Natural killer cell (primary cell): ENCODE data around the gene GATAD1. TPM values are rescaled to one million over a fixed set of nuclear protein-coding genes. Genes with fewer than 3 reads are reported as not detected.
A peak's percentile ranks its signal among the peaks of the same experiment; 100 is the strongest.

Source experiments
- ATAC-seq, 3 donors: fragments of 150-1000 bp in 2 of 3; fragments of 200-7000 bp in 1 of 3; cut with Tn5 transposase; 1 replicate in 1 of 3; 2 replicates in 2 of 3; pipeline ENCODE4 v1.10.0; 2021; ENCODE audit warnings: mild to moderate bottlenecking in 2 of 3, moderate library complexity in 2 of 3
- DNase-seq, 2 donors: peaks; one replicate each; pipeline versions ENCODE4 v3.0.0 to v3.0.0-alpha.2; 2013 to 2021; ENCODE audit warnings: mixed read lengths in 1 of 2
- H3K27ac ChIP-seq: one replicate; pipeline ENCODE4 v1.5.1; 2013; ENCODE audit warnings: mild to moderate bottlenecking, low read length
- H3K27me3 ChIP-seq: one replicate; pipeline ENCODE4 v1.6.1; 2013; ENCODE audit warnings: low read length; ENCODE audit not compliant: control insufficient read depth, insufficient read depth
- H3K36me3 ChIP-seq: one replicate; pipeline ENCODE4 v1.6.1; 2013; ENCODE audit warnings: low read length; ENCODE audit not compliant: control insufficient read depth, insufficient read depth
- H3K4me1 ChIP-seq: one replicate; pipeline ENCODE4 v1.6.1; 2013; ENCODE audit warnings: low read length; ENCODE audit not compliant: control insufficient read depth, insufficient read depth
- H3K4me3 ChIP-seq: one replicate; pipeline ENCODE4 v1.5.1; 2013; ENCODE audit warnings: low read length
- H3K9me3 ChIP-seq: one replicate; pipeline ENCODE4 v1.6.1; 2013; ENCODE audit warnings: low read length; ENCODE audit not compliant: control insufficient read depth, insufficient read depth
- H3K27ac Mint-ChIP-seq, 2 donors: one replicate each; pipeline ENCODE4 v1.8.0; 2022; ENCODE audit warnings: mild to moderate bottlenecking in 2 of 2, mixed read lengths in 2 of 2, moderate library complexity in 1 of 2
- H3K27me3 Mint-ChIP-seq, 2 donors: one replicate each; pipeline ENCODE4 v1.8.0; 2022; ENCODE audit warnings: low read depth in 2 of 2, mixed read lengths in 2 of 2
- H3K36me3 Mint-ChIP-seq: one replicate; pipeline ENCODE4 v1.8.0; 2022; ENCODE audit warnings: mixed read lengths
- H3K4me1 Mint-ChIP-seq, 2 donors: one replicate each; pipeline ENCODE4 v1.8.0; 2022; ENCODE audit warnings: mixed read lengths in 2 of 2
- H3K4me3 Mint-ChIP-seq: one replicate; pipeline ENCODE4 v1.8.0; 2022; ENCODE audit warnings: mild to moderate bottlenecking, moderate library complexity, mixed read lengths
- H3K9me3 Mint-ChIP-seq, 2 donors: one replicate each; pipeline ENCODE4 v1.8.0; 2022; ENCODE audit warnings: mixed read lengths in 2 of 2
- WGBS: methylation state at CpG from one replicate; pipeline ENCODE4 v1.1.7; 2013; ENCODE audit warnings: missing lambda C conversion rate; ENCODE audit not compliant: insufficient coverage; 5-methylcytosine and 5-hydroxymethylcytosine counted together
- intact Hi-C: fragments of 100-400 bp; cut with micrococcal nuclease; formaldehyde crosslinking; loops from one replicate; pipeline ENCODE4 v1.14.2; 2022
- total RNA-seq, 4 donors: library from RNA; stranded (reverse); fragments of 120-200 nt in 1 of 4; gene quantifications; one replicate each; pipeline versions ENCODE4 v1.2.3 to v1.2.4, GENCODE V29; 2013 to 2022
- TF ChIP-seq, protein P1 (sequence below): fragments of 200-600 bp; IDR thresholded peaks from one replicate; pipeline ENCODE4 v1.8.0; 2022; ENCODE audit warnings: antibody characterized with exemption

Gene GATAD1
- total RNA-seq, 3 donors from 2014 or later (not counting 1 experiment from before 2014, with no cell fraction given): 32.5 to 43.3 (median 35.0) TPM

DNA sequence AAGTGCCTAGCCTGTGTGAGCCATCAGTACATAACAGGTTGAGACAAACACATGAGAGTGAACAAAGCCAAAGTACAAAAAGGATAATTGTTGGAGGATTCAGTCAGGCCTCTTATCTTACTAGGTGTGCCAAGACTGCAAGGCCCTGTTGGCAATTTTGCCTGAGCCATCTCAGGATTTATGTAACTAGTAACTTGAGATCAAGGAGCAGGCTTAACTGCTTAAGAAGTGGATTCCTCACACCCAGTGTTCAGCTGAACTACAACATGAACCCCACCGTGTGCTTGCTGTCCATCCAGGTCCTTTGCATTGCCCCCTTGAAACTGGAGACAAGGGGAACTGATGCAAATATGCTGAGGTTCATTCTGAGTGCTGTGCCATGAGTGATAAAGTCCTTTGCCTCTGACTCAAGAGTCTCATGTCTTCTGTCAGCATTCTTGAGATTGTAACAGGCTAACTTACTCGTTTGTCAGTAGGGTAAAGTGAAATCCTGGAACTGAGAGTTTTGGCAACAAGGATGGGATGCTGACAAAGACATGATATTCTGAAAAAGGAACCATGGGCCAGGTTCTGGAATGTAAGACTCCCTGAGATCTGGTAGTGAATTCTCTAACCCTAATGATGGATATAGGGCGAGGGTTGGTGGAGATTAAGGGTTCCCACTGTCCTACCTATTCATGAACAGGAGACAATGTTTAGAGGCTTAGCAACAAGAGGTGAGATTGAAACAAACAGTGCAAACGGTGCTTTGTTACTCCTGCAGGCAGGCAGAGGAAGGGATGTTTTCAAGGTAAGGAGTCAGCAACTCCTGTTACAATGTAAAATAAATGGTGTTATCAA is 44.1 kb upstream of the GATAD1 start:
- TF ChIP-seq, protein P1, sequence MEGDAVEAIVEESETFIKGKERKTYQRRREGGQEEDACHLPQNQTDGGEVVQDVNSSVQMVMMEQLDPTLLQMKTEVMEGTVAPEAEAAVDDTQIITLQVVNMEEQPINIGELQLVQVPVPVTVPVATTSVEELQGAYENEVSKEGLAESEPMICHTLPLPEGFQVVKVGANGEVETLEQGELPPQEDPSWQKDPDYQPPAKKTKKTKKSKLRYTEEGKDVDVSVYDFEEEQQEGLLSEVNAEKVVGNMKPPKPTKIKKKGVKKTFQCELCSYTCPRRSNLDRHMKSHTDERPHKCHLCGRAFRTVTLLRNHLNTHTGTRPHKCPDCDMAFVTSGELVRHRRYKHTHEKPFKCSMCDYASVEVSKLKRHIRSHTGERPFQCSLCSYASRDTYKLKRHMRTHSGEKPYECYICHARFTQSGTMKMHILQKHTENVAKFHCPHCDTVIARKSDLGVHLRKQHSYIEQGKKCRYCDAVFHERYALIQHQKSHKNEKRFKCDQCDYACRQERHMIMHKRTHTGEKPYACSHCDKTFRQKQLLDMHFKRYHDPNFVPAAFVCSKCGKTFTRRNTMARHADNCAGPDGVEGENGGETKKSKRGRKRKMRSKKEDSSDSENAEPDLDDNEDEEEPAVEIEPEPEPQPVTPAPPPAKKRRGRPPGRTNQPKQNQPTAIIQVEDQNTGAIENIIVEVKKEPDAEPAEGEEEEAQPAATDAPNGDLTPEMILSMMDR: no peak
- Histone ChIP-seq H3K4me3 (no peak overlapping the region), H3K4me1 (peaks cover 12% of the 10 kb centered on the region), H3K27me3 (no peaks in the 10 kb centered on the region), H3K36me3 (peaks cover 16% of the 10 kb centered on the region), H3K9me3 (no peaks in the 10 kb centered on the region), H3K27ac (no peak overlapping the region)
- 85% methylated on average over 4 of the region's 4 CpGs for WGBS
- H3K9me3 Mint-ChIP-seq: no peaks in the 10 kb centered on the region
- H3K36me3 Mint-ChIP-seq: peaks cover 15% of the 10 kb centered on the region
- H3K4me3 Mint-ChIP-seq: peak overlapping the region; percentile 72
- ATAC-seq: peak; percentile 9 to 36 (median 12)
- DNase-seq: no peak
- no peaks in the 10 kb centered on the region for H3K27me3 Mint-ChIP-seq
- H3K4me1 Mint-ChIP-seq: peaks cover 19 to 23% of the 10 kb centered on the region in 2 donors
- H3K27ac Mint-ChIP-seq: peak overlapping the region; percentile 62 to 74
- intact Hi-C loops: no loop called here

DNA sequence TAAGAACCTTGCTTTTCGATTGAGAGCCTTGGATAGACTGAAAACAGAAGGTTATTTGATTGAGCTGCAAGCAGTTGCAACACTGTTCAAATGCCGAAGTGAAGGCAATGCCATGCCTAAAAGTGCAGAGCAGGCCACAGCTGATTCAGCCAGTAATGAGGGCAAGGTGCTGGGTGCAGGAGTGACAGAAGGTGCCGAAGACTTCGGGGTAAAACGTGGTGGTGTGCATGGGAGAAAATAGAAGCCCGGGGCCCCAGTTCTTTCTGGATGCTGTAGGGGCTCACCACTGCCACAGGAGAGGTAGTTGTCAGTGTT is 43.6 kb upstream of the GATAD1 start:
- Mint-ChIP-seq H3K27ac (peak overlapping the region; percentile 62 to 74), H3K4me1 (peaks cover 19 to 23% of the 10 kb centered on the region in 2 donors), H3K4me3 (peak overlapping the region; percentile 72), H3K27me3 (no peaks in the 10 kb centered on the region), H3K9me3 (no peaks in the 10 kb centered on the region), H3K36me3 (peaks cover 9% of the 10 kb centered on the region)
- Histone ChIP-seq H3K36me3 (peaks cover 11% of the 10 kb centered on the region), H3K27me3 (no peaks in the 10 kb centered on the region), H3K27ac (no peak overlapping the region), H3K4me1 (peaks cover 12% of the 10 kb centered on the region), H3K4me3 (no peak overlapping the region), H3K9me3 (no peaks in the 10 kb centered on the region)
- TF ChIP-seq, protein P1: no peak
- 57% methylated on average over 6 of the region's 6 CpGs for WGBS
- intact Hi-C loops: no loop called here
- no peak for DNase-seq
- ATAC-seq: peak; percentile 45 to 52 (median 51)

DNA sequence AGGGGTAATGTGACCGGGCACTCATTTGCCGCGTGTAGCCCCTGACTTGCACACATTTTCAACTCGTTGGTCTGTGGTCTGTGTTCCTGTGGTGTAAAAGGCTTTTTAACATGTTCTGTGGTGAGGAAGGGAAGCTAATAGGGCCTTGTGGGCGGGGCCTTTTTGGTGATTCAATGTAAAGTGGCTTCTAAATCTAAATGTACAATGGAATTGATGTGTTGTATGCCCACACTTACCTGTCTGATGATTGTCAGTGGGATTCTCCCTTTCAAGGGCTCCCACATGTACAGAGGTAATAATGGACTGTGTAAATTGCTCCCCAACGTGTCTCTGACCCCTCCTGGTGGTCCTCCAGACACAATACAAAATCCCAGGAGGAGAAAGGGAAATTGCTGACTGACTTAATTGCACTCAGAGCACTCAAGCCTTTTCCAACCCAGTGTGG is 43.1 kb upstream of the GATAD1 start:
- Mint-ChIP-seq H3K4me1 (peaks cover 19 to 23% of the 10 kb centered on the region in 2 donors), H3K9me3 (no peaks in the 10 kb centered on the region), H3K36me3 (peaks cover 5% of the 10 kb centered on the region), H3K27ac (peak overlapping the region; percentile 62 to 74), H3K27me3 (no peaks in the 10 kb centered on the region), H3K4me3 (peak overlapping the region; percentile 72)
- H3K36me3 ChIP-seq: peaks cover 8% of the 10 kb centered on the region
- intact Hi-C loops: no loop called here
- no peak overlapping the region for H3K4me3 ChIP-seq
- TF ChIP-seq, protein P1: no peak
- H3K27me3 ChIP-seq: no peaks in the 10 kb centered on the region
- H3K9me3 ChIP-seq: no peaks in the 10 kb centered on the region
- peak; percentile 70 to 91 (median 79) for ATAC-seq
- H3K27ac ChIP-seq: no peak overlapping the region
- WGBS: 19% methylated on average over 6 of the region's 6 CpGs
- DNase-seq: peak; percentile 31 to 48
- H3K4me1 ChIP-seq: peaks cover 12% of the 10 kb centered on the region
